Measurements from ENCODE around the gene ERCC2. TPM values are rescaled to one million over a fixed set of nuclear protein-coding genes. Genes with fewer than 3 reads are reported as not detected.
A peak's percentile ranks its signal among the peaks of the same experiment; 100 is the strongest.

Gene ERCC2
- total RNA-seq (2014; rRNA removed; shearing (Covaris generic)) (81.1 and 84.7 TPM in 2 replicates), polyA plus RNA-seq (2016; fragmentation: Nextera tagmentation; extraction: Ambion mirVana) (33.3 and 39.4 TPM in 2 replicates)
- long read RNA-seq, full-length matches to known transcripts, result 10 of 16 reads
- long read RNA-seq, partial matches to known transcripts, result 1 of 16 reads
- long read RNA-seq, other reads (novel, unspliced or antisense), result 5 of 16 reads

DNA sequence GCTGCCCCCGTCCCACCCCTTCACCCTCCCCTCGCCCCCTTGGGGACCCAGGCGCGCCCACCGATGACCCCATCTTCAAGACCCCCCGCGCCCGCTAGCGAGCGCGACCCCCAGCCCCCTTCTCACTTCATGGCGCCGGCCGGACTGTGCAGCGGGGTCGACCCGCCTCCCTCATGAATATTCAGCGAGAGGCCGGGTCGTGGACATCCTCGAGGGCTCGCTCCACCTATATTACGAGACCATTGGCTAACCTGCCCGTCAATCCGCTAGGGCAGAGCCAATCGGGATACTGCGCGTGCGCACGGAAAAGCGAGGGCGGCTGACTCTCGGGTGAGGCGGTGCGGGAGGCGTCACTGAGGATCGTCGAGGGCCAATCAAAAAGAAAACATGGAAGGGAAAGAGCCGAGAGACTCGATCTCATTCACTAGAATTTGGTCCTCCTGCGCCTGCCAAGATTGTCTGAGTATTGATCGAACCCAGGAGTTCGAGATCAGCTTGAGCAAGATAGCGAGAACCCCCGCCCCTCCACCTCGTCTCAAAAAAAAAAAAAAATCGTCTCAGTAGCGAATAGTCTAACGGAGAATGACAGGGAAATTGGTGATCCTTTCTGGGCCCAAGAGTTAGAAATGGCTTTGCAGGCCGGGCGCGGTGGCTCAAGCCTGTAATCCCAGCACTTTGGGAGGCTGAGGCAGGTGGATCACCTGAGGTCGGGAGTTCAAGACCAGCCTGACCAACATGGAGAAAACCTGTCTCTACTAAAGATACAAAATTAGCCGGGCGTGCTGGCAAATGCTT lies at the start of gene ERCC2:
Gene ERCC2, minus strand, starts transcription at position 164 of the 795 bp plus-strand sequence. Its CDS starts 33 bp downstream, at position 131.
- peak; percentile 96 for ATAC-seq
- Histone ChIP-seq H2AFZ (peak within 1 kb of the TSS; percentile 80), H3K27ac (ENCODE audit: low read depth) (peak within 1 kb of the TSS; percentile 96), H4K20me1 (replicated peaks; ENCODE audit: insufficient read depth) (peaks cover 14% of the 10 kb centered on the region; the same call in 1 of the 2 replicates), H3K27me3 (ENCODE audit: insufficient read depth) (no peaks in the 10 kb centered on the region), H3K79me2 (replicated peaks; ENCODE audit: insufficient read depth) (peaks cover 25% of the 10 kb centered on the region), H3K4me1 (ENCODE audit: insufficient read depth) (peaks cover 10% of the 10 kb centered on the region; the same call in 1 of the 2 replicates), H3F3A (replicated peaks; ENCODE audit: low read depth) (peaks cover 6% of the 10 kb centered on the region), H3K9me2 (ENCODE audit: insufficient read depth) (no peaks in the 10 kb centered on the region), H3K36me3 (ENCODE audit: insufficient read depth) (peaks cover 17% of the 10 kb centered on the region), H3K4me2 (peak within 1 kb of the TSS; percentile 92), H3K4me3 (peak within 1 kb of the TSS; percentile 89)
- Mint-ChIP-seq H3K27me3 (ENCODE audit: insufficient read depth, low read depth, poor library complexity) (peaks cover 18% of the 10 kb centered on the region), H3K9me3 (no peaks in the 10 kb centered on the region), H3K4me3 (peak within 1 kb of the TSS; percentile 82), H3K36me3 (ENCODE audit: low read depth) (peaks cover 21% of the 10 kb centered on the region), H3K4me1 (peaks cover 15% of the 10 kb centered on the region), H3K27ac (peak within 1 kb of the TSS; percentile 98)
- DNase-seq (ENCODE audit: low spot score), result peak; percentile 100
- TF ChIP-seq CREB1 (CRISPR knock-in tag; IDR thresholded peaks at IDR 0.05; ENCODE audit: low read depth) (peak; percentile 64), POLR2AphosphoS5 (IDR thresholded peaks at IDR 0.05; ENCODE audit: low read depth) (peak; percentile 86)
- TF ChIP-seq, protein P1, sequence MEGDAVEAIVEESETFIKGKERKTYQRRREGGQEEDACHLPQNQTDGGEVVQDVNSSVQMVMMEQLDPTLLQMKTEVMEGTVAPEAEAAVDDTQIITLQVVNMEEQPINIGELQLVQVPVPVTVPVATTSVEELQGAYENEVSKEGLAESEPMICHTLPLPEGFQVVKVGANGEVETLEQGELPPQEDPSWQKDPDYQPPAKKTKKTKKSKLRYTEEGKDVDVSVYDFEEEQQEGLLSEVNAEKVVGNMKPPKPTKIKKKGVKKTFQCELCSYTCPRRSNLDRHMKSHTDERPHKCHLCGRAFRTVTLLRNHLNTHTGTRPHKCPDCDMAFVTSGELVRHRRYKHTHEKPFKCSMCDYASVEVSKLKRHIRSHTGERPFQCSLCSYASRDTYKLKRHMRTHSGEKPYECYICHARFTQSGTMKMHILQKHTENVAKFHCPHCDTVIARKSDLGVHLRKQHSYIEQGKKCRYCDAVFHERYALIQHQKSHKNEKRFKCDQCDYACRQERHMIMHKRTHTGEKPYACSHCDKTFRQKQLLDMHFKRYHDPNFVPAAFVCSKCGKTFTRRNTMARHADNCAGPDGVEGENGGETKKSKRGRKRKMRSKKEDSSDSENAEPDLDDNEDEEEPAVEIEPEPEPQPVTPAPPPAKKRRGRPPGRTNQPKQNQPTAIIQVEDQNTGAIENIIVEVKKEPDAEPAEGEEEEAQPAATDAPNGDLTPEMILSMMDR (conservative IDR thresholded peaks at IDR 0.05; ENCODE audit: low read depth in 2 of 2), result no peak
- TF ChIP-seq, protein P2, sequence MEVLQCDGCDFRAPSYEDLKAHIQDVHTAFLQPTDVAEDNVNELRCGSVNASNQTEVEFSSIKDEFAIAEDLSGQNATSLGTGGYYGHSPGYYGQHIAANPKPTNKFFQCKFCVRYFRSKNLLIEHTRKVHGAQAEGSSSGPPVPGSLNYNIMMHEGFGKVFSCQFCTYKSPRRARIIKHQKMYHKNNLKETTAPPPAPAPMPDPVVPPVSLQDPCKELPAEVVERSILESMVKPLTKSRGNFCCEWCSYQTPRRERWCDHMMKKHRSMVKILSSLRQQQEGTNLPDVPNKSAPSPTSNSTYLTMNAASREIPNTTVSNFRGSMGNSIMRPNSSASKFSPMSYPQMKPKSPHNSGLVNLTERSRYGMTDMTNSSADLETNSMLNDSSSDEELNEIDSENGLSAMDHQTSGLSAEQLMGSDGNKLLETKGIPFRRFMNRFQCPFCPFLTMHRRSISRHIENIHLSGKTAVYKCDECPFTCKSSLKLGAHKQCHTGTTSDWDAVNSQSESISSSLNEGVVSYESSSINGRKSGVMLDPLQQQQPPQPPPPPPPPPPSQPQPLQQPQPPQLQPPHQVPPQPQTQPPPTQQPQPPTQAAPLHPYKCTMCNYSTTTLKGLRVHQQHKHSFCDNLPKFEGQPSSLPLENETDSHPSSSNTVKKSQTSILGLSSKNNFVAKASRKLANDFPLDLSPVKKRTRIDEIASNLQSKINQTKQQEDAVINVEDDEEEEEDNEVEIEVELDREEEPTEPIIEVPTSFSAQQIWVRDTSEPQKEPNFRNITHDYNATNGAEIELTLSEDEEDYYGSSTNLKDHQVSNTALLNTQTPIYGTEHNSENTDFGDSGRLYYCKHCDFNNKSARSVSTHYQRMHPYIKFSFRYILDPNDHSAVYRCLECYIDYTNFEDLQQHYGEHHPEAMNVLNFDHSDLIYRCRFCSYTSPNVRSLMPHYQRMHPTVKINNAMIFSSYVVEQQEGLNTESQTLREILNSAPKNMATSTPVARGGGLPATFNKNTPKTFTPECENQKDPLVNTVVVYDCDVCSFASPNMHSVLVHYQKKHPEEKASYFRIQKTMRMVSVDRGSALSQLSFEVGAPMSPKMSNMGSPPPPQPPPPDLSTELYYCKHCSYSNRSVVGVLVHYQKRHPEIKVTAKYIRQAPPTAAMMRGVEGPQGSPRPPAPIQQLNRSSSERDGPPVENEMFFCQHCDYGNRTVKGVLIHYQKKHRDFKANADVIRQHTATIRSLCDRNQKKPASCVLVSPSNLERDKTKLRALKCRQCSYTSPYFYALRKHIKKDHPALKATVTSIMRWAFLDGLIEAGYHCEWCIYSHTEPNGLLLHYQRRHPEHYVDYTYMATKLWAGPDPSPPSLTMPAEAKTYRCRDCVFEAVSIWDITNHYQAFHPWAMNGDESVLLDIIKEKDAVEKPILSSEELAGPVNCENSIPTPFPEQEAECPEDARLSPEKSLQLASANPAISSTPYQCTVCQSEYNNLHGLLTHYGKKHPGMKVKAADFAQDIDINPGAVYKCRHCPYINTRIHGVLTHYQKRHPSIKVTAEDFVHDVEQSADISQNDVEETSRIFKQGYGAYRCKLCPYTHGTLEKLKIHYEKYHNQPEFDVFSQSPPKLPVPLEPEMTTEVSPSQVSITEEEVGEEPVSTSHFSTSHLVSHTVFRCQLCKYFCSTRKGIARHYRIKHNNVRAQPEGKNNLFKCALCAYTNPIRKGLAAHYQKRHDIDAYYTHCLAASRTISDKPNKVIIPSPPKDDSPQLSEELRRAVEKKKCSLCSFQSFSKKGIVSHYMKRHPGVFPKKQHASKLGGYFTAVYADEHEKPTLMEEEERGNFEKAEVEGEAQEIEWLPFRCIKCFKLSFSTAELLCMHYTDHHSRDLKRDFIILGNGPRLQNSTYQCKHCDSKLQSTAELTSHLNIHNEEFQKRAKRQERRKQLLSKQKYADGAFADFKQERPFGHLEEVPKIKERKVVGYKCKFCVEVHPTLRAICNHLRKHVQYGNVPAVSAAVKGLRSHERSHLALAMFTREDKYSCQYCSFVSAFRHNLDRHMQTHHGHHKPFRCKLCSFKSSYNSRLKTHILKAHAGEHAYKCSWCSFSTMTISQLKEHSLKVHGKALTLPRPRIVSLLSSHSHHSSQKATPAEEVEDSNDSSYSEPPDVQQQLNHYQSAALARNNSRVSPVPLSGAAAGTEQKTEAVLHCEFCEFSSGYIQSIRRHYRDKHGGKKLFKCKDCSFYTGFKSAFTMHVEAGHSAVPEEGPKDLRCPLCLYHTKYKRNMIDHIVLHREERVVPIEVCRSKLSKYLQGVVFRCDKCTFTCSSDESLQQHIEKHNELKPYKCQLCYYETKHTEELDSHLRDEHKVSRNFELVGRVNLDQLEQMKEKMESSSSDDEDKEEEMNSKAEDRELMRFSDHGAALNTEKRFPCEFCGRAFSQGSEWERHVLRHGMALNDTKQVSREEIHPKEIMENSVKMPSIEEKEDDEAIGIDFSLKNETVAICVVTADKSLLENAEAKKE (CRISPR knock-in tag; IDR thresholded peaks at IDR 0.05), result no peak

Data from GM23338 (cell line).